OCI-LY7 (cell line): ENCODE results near the gene NFX1. TPM values are rescaled to one million over a fixed set of nuclear protein-coding genes. Genes with fewer than 3 reads are reported as not detected.

ENCODE experiments used
- BruUV-seq: library from RNA; stranded (reverse); fragments of 400-500 nt; replicated peaks from 2 replicates; lab custom pipeline; 2021; lab: Mats Ljungman, UMichigan
- CTCF ChIA-PET: fragments of 300-600 bp; sonication (Branson Sonifier 250); formaldehyde crosslinking; loops from one replicate; lab custom pipeline; 2022; ENCODE audit warnings: antibody characterized with exemption; ENCODE audit not compliant: unreplicated experiment; lab: Charles Lee
- POLR2A ChIA-PET: fragments of 300-600 bp; sonication (Branson Sonifier 250); formaldehyde crosslinking; loops from one replicate; lab custom pipeline; 2022; ENCODE audit warnings: antibody characterized with exemption; lab: Charles Lee
- DNase-seq: peaks from one replicate; pipeline ENCODE4 v3.0.0-alpha.2; 2015; ENCODE audit warnings: low spot score
- H2AFZ ChIP-seq: fragments of 200-600 bp; sonication (generic), shearing (Covaris generic); 2 replicates; pipeline ENCODE4 v1.6.1; 2014; ENCODE audit warnings: mild to moderate bottlenecking, antibody characterized with exemption, low read length, moderate library complexity
- H3K27ac ChIP-seq: fragments of 200-600 bp; sonication (generic); 2 replicates; pipeline ENCODE4 v1.5.1; 2014; ENCODE audit warnings: mixed run types, low read depth, mild to moderate bottlenecking, moderate library complexity, low read length, inconsistent platforms; ENCODE audit not compliant: poor library complexity, severe bottlenecking
- H3K36me3 ChIP-seq: fragments of 200-600 bp; sonication (generic); 2 replicates; pipeline ENCODE4 v1.6.1; 2014; ENCODE audit warnings: mild to moderate bottlenecking, antibody characterized with exemption, low read length, moderate library complexity, mixed read lengths; ENCODE audit not compliant: insufficient read depth
- H3K4me1 ChIP-seq: fragments of 200-600 bp; sonication (generic); 2 replicates; pipeline ENCODE4 v1.5.1; 2014; ENCODE audit warnings: mild to moderate bottlenecking, low read length; ENCODE audit not compliant: insufficient read depth, poor library complexity, severe bottlenecking
- H3K4me2 ChIP-seq: fragments of 200-600 bp; sonication (generic); 2 replicates; pipeline ENCODE4 v1.6.1; 2014; ENCODE audit warnings: mild to moderate bottlenecking, low read length
- H3K4me3 ChIP-seq: fragments of 200-600 bp; sonication (generic); 2 replicates; pipeline ENCODE4 v1.5.1; 2014; ENCODE audit warnings: mild to moderate bottlenecking, low read depth, low read length; ENCODE audit not compliant: poor library complexity, severe bottlenecking
- H3K79me2 ChIP-seq: fragments of 200-600 bp; sonication (generic); 2 replicates; pipeline ENCODE4 v1.6.1; 2016; ENCODE audit warnings: low read depth, mild to moderate bottlenecking, low read length, moderate library complexity, mixed read lengths; ENCODE audit not compliant: insufficient read depth
- H3K9me2 ChIP-seq: fragments of 200-600 bp; sonication (generic); 2 replicates; pipeline ENCODE4 v1.6.1; 2016; ENCODE audit warnings: mild to moderate bottlenecking, low read length, mixed read lengths; ENCODE audit not compliant: insufficient read depth
- H3K9me3 ChIP-seq: fragments of 200-600 bp; sonication (generic); 2 replicates; pipeline ENCODE4 v1.6.1; 2014; ENCODE audit warnings: mild to moderate bottlenecking, mixed run types, low read length, mixed read lengths
- H4K20me1 ChIP-seq: fragments of 200-600 bp; sonication (generic); 2 replicates; pipeline ENCODE4 v1.6.1; 2014; ENCODE audit warnings: mild to moderate bottlenecking, antibody characterized with exemption, low read length, moderate library complexity, mixed read lengths; ENCODE audit not compliant: insufficient read depth
- EZH2phosphoT487 ChIP-seq: fragments of 200-600 bp; sonication (generic); IDR thresholded peaks from 2 replicates; pipeline ENCODE4 v1.6.1; 2018; ENCODE audit warnings: low read depth, borderline replicate concordance, mild to moderate bottlenecking, mixed run types, antibody characterized with exemption, low read length, moderate library complexity, mixed read lengths
- intact Hi-C: fragments of 100-400 bp; cut with micrococcal nuclease; formaldehyde crosslinking; loops from one replicate; pipeline ENCODE4 v1.10.0; 2022; ENCODE audit not compliant: unreplicated experiment
- total RNA-seq, 2 experiments: library from RNA; depleted of rRNA in 1 of 2; stranded (reverse); fragments of >200 nt in 1 of 2; shearing (Covaris generic) in 1 of 2; gene quantifications; 2 replicates each; pipeline ENCODE4 v1.2.3, GENCODE V29; 2014 to 2022
- TF ChIP-seq, protein P1 (sequence below): fragments of 200-600 bp; sonication (generic); conservative IDR thresholded peaks from 2 replicates; pipeline ENCODE4 v1.5.1; 2014; ENCODE audit warnings: mild to moderate bottlenecking, antibody characterized with exemption, low read length, moderate library complexity, mixed read lengths

NFX1 gene
- total RNA-seq, 2 experiments from 2014 or later: 32.3 to 58.3 TPM

DNA sequence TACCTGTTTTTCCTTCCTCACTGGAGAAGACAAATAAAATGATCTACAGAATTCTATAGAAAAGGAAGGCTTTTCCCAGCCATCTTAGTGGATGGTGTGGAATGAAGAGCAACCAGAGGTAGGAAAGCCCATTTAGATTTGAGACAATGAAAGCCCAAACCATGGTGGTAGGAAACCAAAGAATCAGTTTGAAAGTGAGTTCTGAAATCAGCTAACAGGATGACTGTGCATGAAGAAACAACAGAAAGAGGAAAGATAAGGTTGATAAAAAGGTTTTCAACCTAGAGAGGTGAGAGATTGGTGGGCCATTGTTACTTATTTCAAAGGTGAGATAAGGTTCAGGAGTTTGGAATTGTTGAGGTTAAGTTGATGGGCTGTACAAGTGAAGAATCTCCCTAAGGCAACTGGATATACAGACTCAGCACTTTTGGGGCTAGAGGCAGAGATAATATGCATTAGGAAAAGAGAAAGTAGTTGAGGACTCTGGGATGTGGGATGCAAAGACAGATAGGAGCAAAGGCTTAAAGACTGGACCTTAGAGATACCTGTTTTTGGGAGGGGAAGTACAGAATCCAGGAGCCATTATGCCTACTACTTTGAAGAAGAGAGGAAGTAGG lies 23.1 kb upstream of the NFX1 start:
- no peak overlapping the region; the same call in 1 of the 2 replicates for H3K4me2 ChIP-seq
- intact Hi-C loops: no loop called here
- no TSS peak for BruUV-seq

DNA sequence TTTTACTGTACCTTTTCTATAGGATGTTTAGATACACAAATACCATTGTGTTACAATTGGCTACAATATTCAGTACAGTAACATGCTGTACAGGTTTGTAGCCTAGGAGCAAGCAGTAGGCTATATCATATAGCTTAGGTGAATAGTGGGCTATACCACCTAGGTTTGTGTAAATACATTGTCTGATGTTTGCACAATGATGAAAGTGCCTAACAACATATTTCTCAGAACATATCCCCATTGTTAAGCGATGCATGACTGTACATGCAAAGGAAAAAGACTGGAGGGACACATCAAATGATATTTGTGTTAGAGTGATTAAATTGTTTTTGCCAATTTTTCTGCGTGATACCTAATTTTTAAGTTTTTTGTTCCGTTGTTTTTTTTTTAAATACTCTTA lies 20.2 kb upstream of the NFX1 start:
- POLR2A ChIA-PET: interaction anchor here (1.0 to 1.3 kb wide), 2 partner anchors 8 to 15 kb away, joined by 3 read pairs; no protein-coding TSS in a partner anchor
- Histone ChIP-seq H3K9me3 (no peaks in the 10 kb centered on the region), H4K20me1 (no peaks in the 10 kb centered on the region), H3K4me2 (no peak overlapping the region), H3K9me2 (no peaks in the 10 kb centered on the region), H3K4me3 (no peak overlapping the region), H3K27ac (no peak overlapping the region), H3K4me1 (peaks cover 7% of the 10 kb centered on the region), H3K36me3 (peaks cover 73% of the 10 kb centered on the region), H2AFZ (no peak overlapping the region), H3K79me2 (peaks cover 8% of the 10 kb centered on the region; the same call in 1 of the 2 replicates)
- TF ChIP-seq, protein P1, sequence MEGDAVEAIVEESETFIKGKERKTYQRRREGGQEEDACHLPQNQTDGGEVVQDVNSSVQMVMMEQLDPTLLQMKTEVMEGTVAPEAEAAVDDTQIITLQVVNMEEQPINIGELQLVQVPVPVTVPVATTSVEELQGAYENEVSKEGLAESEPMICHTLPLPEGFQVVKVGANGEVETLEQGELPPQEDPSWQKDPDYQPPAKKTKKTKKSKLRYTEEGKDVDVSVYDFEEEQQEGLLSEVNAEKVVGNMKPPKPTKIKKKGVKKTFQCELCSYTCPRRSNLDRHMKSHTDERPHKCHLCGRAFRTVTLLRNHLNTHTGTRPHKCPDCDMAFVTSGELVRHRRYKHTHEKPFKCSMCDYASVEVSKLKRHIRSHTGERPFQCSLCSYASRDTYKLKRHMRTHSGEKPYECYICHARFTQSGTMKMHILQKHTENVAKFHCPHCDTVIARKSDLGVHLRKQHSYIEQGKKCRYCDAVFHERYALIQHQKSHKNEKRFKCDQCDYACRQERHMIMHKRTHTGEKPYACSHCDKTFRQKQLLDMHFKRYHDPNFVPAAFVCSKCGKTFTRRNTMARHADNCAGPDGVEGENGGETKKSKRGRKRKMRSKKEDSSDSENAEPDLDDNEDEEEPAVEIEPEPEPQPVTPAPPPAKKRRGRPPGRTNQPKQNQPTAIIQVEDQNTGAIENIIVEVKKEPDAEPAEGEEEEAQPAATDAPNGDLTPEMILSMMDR: no peak
- no peak for TF ChIP-seq EZH2phosphoT487
- no peak for DNase-seq
- no TSS peak for BruUV-seq
- intact Hi-C loops: no loop called here
- CTCF ChIA-PET: no interaction called here

More for the DNA sequence above, 23.1 kb upstream of the NFX1 start:
- Histone ChIP-seq H3K27ac (no peak overlapping the region), H3K9me3 (no peaks in the 10 kb centered on the region), H2AFZ (no peak overlapping the region), H3K36me3 (peaks cover 63% of the 10 kb centered on the region), H3K79me2 (peaks cover 28% of the 10 kb centered on the region), H3K4me3 (no peak overlapping the region), H3K9me2 (no peaks in the 10 kb centered on the region), H3K4me1 (peaks cover 12% of the 10 kb centered on the region), H4K20me1 (no peaks in the 10 kb centered on the region)
- DNase-seq: no peak
- TF ChIP-seq, protein P1: no peak
- no peak for TF ChIP-seq EZH2phosphoT487
- CTCF ChIA-PET: no interaction called here
- POLR2A ChIA-PET: interaction anchor here (0.6 to 0.8 kb wide), 2 partner anchors 65 to 85 kb away, joined by 3 to 4 read pairs; no protein-coding TSS in a partner anchor

DNA sequence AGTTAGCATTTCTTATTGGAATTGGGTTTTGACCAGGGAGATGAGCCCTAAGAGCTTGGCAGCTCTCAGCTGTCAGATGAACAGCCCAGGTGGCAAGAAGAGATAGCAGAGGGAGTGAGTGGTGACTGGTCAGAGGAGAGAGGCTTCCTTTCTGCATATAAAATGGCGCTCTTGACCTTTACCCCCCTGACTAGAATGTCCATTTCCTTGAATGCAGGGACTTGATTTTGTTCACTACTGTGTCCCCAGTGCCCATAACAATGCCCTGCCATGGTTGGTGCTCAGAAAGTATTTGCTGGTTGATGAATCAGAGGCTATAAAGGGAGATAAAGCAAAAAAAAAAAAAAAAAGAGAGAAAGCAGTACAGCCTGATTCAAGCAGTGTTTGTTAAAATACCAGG lies 18.3 kb upstream of the NFX1 start:
- TF ChIP-seq EZH2phosphoT487: no peak
- TF ChIP-seq, protein P1: no peak
- H3K4me1 ChIP-seq: no peaks in the 10 kb centered on the region
- H2AFZ ChIP-seq: no peak overlapping the region
- no peak for DNase-seq
- H3K9me2 ChIP-seq: no peaks in the 10 kb centered on the region
- peaks cover 85% of the 10 kb centered on the region for H3K36me3 ChIP-seq
- POLR2A ChIA-PET: no interaction called here
- no peak overlapping the region for H3K27ac ChIP-seq
- H4K20me1 ChIP-seq: no peaks in the 10 kb centered on the region
- no peak overlapping the region for H3K4me2 ChIP-seq
- BruUV-seq: no TSS peak
- H3K4me3 ChIP-seq: no peak overlapping the region
- CTCF ChIA-PET: no interaction called here
- no peaks in the 10 kb centered on the region; the same call in 1 of the 2 replicates for H3K79me2 ChIP-seq
- intact Hi-C loops: no loop called here
- no peaks in the 10 kb centered on the region for H3K9me3 ChIP-seq
